ENCODE results near the gene HSF2BP.
"Not testable (repeated sequence)": the region's sequence is repeated elsewhere in the genome, so short reads cannot be mapped to it uniquely, and the experiment has no call there.

DNA sequence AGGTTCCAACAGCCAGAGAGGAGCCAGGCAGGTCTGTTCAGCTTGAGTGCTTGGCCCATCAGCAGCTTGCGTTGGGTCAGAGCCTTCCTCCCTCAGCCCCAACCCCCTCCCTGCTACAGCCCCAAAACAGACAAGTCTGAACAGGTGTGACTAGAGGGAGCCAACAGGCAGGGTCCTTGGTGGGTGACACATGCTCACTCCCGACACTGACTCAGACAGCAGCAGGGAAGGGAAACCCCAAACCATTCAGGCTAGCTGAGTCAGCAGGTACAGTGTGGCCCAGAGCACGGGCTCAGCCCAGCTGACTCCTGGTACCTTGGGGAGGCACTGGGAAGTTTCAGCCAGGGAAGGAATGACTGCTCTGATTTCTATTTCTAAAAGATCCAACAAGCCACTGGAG lies 148.6 kb downstream of the HSF2BP start:
- TF ChIP-seq, protein P1, sequence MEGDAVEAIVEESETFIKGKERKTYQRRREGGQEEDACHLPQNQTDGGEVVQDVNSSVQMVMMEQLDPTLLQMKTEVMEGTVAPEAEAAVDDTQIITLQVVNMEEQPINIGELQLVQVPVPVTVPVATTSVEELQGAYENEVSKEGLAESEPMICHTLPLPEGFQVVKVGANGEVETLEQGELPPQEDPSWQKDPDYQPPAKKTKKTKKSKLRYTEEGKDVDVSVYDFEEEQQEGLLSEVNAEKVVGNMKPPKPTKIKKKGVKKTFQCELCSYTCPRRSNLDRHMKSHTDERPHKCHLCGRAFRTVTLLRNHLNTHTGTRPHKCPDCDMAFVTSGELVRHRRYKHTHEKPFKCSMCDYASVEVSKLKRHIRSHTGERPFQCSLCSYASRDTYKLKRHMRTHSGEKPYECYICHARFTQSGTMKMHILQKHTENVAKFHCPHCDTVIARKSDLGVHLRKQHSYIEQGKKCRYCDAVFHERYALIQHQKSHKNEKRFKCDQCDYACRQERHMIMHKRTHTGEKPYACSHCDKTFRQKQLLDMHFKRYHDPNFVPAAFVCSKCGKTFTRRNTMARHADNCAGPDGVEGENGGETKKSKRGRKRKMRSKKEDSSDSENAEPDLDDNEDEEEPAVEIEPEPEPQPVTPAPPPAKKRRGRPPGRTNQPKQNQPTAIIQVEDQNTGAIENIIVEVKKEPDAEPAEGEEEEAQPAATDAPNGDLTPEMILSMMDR (IDR thresholded peaks at IDR 0.05; ENCODE audit: low read depth, low read length): not testable (repeated sequence)
- not testable (repeated sequence) for TF ChIP-seq MYC (IDR thresholded peaks at IDR 0.05; ENCODE audit: low read depth, low read length); POLR2A (IDR thresholded peaks at IDR 0.05; ENCODE audit: extremely low read depth, insufficient read length)
- TF ChIP-seq, protein P2, sequence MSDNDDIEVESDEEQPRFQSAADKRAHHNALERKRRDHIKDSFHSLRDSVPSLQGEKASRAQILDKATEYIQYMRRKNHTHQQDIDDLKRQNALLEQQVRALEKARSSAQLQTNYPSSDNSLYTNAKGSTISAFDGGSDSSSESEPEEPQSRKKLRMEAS (IDR thresholded peaks at IDR 0.05; ENCODE audit: low read depth, low read length): not testable (repeated sequence)

Measured in NB4 (cell line).